Measurements from ENCODE around the gene TP53I11.

The TP53I11 gene

DNA sequence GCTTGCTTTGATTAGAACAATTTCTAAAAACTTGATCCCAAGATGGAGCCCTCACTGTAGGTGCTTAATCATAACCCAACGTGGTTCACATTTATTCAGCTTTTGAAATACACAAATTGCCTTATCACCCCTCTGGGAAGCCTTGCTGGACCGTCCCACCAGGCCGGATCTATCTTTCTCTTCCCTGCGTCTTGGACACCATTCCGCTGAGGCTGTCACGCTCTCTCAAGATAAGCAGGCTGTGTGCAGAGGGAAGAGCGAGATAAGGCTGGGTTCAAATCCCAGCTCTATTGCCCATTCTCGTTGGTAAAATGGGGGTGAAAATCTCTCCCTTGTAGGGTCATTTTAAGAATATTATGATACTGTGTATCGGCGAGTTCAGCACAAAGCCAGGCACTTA lies 20.5 kb upstream of the TP53I11 start:
- no peak overlapping the region for H3K27ac ChIP-seq
- TF ChIP-seq, protein P1, sequence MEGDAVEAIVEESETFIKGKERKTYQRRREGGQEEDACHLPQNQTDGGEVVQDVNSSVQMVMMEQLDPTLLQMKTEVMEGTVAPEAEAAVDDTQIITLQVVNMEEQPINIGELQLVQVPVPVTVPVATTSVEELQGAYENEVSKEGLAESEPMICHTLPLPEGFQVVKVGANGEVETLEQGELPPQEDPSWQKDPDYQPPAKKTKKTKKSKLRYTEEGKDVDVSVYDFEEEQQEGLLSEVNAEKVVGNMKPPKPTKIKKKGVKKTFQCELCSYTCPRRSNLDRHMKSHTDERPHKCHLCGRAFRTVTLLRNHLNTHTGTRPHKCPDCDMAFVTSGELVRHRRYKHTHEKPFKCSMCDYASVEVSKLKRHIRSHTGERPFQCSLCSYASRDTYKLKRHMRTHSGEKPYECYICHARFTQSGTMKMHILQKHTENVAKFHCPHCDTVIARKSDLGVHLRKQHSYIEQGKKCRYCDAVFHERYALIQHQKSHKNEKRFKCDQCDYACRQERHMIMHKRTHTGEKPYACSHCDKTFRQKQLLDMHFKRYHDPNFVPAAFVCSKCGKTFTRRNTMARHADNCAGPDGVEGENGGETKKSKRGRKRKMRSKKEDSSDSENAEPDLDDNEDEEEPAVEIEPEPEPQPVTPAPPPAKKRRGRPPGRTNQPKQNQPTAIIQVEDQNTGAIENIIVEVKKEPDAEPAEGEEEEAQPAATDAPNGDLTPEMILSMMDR (conservative IDR thresholded peaks at IDR 0.05): no peak

DNA sequence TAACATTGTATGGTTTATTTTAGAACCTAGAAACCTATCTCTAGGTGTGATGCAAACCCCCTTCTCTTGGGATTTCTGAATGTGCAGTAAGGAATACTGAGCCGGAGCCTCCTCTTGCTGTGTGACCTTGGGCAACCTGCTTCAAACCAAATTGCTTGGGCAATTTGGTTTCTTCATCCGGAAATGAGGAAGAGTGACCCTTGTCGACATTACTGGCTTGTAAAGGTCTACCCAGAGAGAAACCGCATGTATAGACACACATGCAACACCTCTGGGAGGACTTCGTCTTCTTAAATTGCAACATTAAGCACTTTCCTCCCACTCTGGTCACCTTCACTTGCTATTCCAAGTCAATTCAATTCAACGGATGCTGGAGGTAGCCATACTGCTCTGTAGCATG lies 19.6 kb upstream of the TP53I11 start:
- H3K27ac ChIP-seq: no peak overlapping the region
- TF ChIP-seq, protein P1 (conservative IDR thresholded peaks at IDR 0.05): no peak

DNA sequence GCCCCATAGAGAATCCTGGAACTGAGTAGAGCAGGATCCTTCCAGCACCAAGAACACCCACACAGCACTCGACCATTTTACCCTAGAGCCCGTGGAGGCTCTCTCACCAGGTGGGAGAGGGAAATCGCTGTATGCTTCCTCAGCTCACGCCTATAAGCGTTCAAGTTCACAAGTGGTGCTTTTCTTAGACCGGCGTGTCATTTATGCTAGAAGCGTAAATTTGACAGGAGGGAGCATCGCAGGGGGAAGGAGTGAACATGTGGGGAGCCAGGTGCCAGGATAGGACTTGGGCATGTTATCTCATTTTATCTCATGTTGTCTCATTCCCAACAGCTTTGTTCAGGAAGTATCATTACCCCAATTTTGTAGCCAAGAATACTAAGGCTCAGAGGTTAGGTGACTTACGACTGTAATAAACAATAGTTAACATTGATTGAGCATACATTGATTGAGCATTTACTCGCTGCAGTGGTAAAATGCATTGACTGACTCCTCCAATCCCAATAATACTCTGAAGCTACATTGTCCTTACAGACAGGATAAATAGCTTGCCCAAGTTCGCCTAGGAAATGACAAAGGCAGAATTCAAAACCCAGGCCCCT lies 19.1 kb upstream of the TP53I11 start:
- TF ChIP-seq, protein P1 (conservative IDR thresholded peaks at IDR 0.05): no peak
- no peak overlapping the region for H3K27ac ChIP-seq

DNA sequence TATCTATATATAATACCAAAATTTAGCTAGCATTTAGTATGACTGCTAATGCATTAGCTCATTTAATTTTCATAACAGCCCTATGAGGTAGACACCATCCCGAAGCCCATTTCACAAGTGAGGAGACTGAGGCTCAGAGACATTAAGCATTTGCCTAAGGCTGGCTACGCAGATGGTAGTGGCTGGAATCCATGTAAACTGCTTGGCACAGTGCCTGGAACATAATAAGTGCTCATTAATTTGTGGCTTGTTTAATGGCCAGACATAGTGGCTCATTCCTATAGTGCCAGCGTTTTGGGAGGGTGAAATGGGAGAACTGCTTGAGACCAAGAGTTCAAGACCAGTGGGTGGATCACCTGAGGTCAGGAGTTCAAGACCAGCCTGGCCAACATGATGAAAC lies 17.8 kb upstream of the TP53I11 start:
- no peak overlapping the region for H3K27ac ChIP-seq
- TF ChIP-seq, protein P1 (conservative IDR thresholded peaks at IDR 0.05): no peak

DNA sequence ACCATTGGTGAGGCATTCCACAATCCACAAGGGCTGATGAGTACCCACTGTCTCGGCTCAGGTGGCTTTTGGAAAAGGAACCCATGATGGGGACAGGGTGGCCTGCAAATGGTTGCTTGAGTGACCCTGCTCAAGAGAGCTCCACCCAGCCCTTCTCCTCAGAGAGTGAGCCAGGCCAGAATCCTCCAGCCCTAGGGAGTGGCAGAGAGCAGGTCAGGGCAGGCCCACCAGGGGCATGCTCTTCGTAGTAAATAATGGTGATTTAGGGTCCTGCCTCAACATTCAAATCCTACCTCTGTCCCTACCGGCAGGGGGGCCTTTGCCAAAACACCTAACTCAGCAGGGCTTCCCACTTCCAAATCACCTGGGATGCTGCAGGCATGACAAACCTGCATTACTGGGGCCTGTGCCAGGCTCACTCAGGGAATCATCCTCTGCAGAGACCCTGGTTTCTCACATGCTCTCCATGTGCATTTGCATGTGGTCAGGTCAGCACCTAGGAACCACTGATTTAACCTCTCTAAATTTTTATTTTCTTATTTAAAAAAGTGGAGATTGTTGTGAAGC lies 17.3 kb upstream of the TP53I11 start:
- TF ChIP-seq, protein P1 (conservative IDR thresholded peaks at IDR 0.05): no peak
- H3K27ac ChIP-seq: no peak overlapping the region

DNA sequence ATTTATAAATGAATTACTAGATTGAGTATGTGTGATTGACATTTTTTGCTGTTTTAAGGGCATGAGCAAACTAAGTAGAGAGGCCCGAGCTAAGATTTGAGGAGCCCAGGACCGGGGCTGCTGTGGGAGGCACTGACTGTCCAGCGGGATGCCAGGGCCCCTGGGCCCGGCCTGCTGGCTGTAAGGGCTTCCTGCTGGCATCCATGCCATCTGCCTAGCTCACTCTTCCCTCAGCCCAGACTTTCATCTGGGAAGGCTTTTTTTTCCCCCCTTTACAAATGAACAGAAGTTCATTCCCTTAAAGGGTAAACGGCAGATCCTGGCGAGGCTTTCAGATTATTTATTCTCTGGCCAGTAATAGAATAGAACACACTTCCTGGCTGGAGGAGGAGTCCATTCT lies 16.0 kb upstream of the TP53I11 start:
- H3K27ac ChIP-seq: no peak overlapping the region
- TF ChIP-seq, protein P1 (conservative IDR thresholded peaks at IDR 0.05): no peak

DNA sequence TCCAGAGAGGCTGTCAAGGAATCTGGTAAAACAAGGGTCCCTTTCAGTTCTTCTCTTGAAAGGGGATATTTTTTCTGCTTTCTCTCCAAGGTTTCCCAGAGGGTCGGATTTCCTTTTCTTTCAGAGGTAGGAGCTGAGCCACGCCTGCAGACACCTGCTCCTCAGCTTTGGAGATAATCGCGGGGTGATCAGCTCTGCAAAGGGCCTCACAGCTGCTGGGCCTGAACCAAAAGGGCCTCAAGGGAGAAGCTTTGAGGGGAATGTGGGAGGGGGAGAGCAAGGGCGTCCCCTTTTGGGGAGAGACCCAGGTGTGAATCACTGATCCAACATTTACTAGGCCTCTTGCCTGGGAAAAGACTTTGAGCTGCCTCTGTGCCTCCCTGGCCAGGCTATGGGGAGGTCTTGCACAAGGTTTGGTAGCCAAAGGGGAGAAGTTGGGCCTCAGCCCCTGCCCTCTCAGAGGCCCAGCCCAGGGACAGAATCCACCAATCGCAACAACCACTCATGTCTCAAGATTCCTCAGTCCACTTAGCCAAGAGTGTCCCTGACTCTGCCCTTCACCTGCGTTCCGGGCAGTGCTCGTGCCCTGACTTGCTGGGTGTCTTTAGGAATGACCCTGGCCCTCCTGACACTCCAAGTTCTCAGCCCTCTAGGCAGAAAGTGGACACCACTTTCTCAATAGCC lies 14.0 kb upstream of the TP53I11 start:
- TF ChIP-seq, protein P1 (conservative IDR thresholded peaks at IDR 0.05): no peak
- no peak overlapping the region for H3K27ac ChIP-seq

Data from VCaP (cell line).